Adrenal gland (tissue), 12 donors: Measurements from ENCODE around the gene CSNK1G3. TPM values are rescaled to one million over a fixed set of nuclear protein-coding genes. Genes with fewer than 3 reads are reported as not detected.

Experiments used
- DNase-seq, 7 donors: peaks; one replicate each; pipeline ENCODE4 v3.0.0-alpha.2; 2019 to 2020
- H3K27ac ChIP-seq, 5 donors: fragments of 200-600 bp; sonication (generic) in 4 of 5; 1 replicate in 3 of 5; 2 replicates in 2 of 5; pipeline versions ENCODE4 v1.5.1 to v1.8.0; 2016 to 2020; ENCODE audit warnings: mild to moderate bottlenecking in 1 of 5
- H3K27me3 ChIP-seq: fragments of 200-600 bp; 2 replicates; pipeline ENCODE4 v1.8.0; 2021
- H3K36me3 ChIP-seq, 2 donors: fragments of 200-600 bp; replicated peaks in 1 of 2; 1 replicate in 1 of 2; 2 replicates in 1 of 2; pipeline versions ENCODE4 v1.5.1 to v1.8.0; 2018 to 2022
- H3K4me1 ChIP-seq, 2 donors: fragments of 200-600 bp; replicated peaks in 1 of 2; 1 replicate in 1 of 2; 2 replicates in 1 of 2; pipeline versions ENCODE4 v1.5.1 to v1.8.0; 2018 to 2021
- H3K4me3 ChIP-seq, 4 donors: fragments of 200-600 bp; sonication (generic) in 3 of 4; one replicate each; pipeline ENCODE4 v1.5.1; 2016 to 2018
- H3K9me3 ChIP-seq, 3 donors: fragments of 200-600 bp; sonication (generic) in 1 of 3; replicated peaks in 1 of 3; 1 replicate in 2 of 3; 2 replicates in 1 of 3; pipeline versions ENCODE4 v1.5.1 to v1.8.0; 2016 to 2021
- CTCF ChIP-seq, 6 experiments: fragments of 450-650 bp in 4 of 6; fragments of 200-600 bp in 2 of 6; sonication (generic) in 1 of 6; IDR thresholded peaks; 1 replicate in 5 of 6; 2 replicates in 1 of 6; pipeline versions ENCODE4 v1.5.1 to v1.8.0; 2016 to 2021; ENCODE audit warnings: antibody characterized with exemption in 6 of 6, mild to moderate bottlenecking in 2 of 6, moderate library complexity in 1 of 6
- POLR2A ChIP-seq, 2 donors: fragments of 450-650 bp; IDR thresholded peaks; one replicate each; pipeline ENCODE4 v1.6.1; 2017; ENCODE audit warnings: antibody characterized with exemption in 2 of 2, mild to moderate bottlenecking in 2 of 2, moderate library complexity in 1 of 2
- WGBS, 4 donors: extraction: QIAGEN DNeasy Blood & Tissue Kit in 2 of 4; methylation state at CpG; one replicate each; pipeline versions ENCODE4 v1.1.5 to v1.1.7; 2013 to 2017; 5-methylcytosine and 5-hydroxymethylcytosine counted together
- intact Hi-C, 2 donors: fragments of 100-400 bp; cut with DNase I; formaldehyde crosslinking; loops; one replicate each; pipeline versions ENCODE4 v1.14.1 to v1.15.0; 2022 to 2023
- polyA plus RNA-seq, 3 donors: library from polyadenylated mRNA; stranded (reverse); fragments of 200-250 nt in 2 of 3; fragments of 350-450 nt in 1 of 3; fragmentation: Illumina TruSeq in 1 of 3; extraction: RNeasy Lipid Tissue Mini Kit (QIAGEN cat#74804) in 1 of 3; gene quantifications; one replicate each; pipeline ENCODE4 v1.2.3, GENCODE V29; 2013 to 2014
- total RNA-seq, 9 donors: library from RNA; depleted of rRNA in 4 of 9; stranded (reverse); fragments of >200 nt in 4 of 9; fragments of 120-200 nt in 1 of 9; fragmentation: NEBNext Ultra II Directional in 1 of 9; extraction: Animal tissue kit (Norgen Biotek cat#: 25700) in 1 of 9; gene quantifications; one replicate each; pipeline versions ENCODE4 v1.1.0 to v1.2.4, GENCODE V29; 2013 to 2023
- donor health status: healthy with polysubstance abuse.
- donor health status: Bipolar disorder and iron deficiency.
- donor health status: DM: yes; HTN: yes; CAD: no.
- donor health status: DM: no; HTN: no; CAD: no.
- donor health status: DM: no; HTN: no; CAD: no.
- donor health status: DM: yes; HTN: yes; CAD: no.

CSNK1G3 gene
- total and polyA plus RNA-seq, 12 donors = 7.3 to 36.2 (median 28.9) TPM

GRCh38 chr5:123645024-123645603 lies 133.1 kb downstream of the CSNK1G3 start:
- TF ChIP-seq CTCF (IDR thresholded peaks at IDR 0.05) (no peak), POLR2A (IDR thresholded peaks at IDR 0.05) (no peak)
- Histone ChIP-seq H3K36me3 (no peaks in the 10 kb centered on the region), H3K9me3 (no peaks in the 10 kb centered on the region), H3K4me1 (no peaks in the 10 kb centered on the region), H3K4me3 (no peak overlapping the region), H3K27me3 (no peaks in the 10 kb centered on the region), H3K27ac (no peak overlapping the region)
- 38 to 63% (median 43%) methylated on average over 1 of the region's 1 CpG for WGBS, 4 donors
- no peak for DNase-seq
- intact Hi-C loops = no loop called here

GRCh38 chr5:123647066-123647465 lies 135.1 kb downstream of the CSNK1G3 start:
- no peaks in the 10 kb centered on the region for H3K27me3 ChIP-seq
- H3K27ac ChIP-seq = no peak overlapping the region
- H3K4me1 ChIP-seq = no peaks in the 10 kb centered on the region
- no peak for DNase-seq
- no peaks in the 10 kb centered on the region for H3K9me3 ChIP-seq
- H3K4me3 ChIP-seq = no peak overlapping the region
- intact Hi-C loops = no loop called here
- H3K36me3 ChIP-seq = no peaks in the 10 kb centered on the region
- 65 to 86% (median 68%) methylated on average over 1 of the region's 1 CpG for WGBS, 4 donors
- TF ChIP-seq POLR2A (IDR thresholded peaks at IDR 0.05) (no peak), CTCF (IDR thresholded peaks at IDR 0.05) (no peak)

GRCh38 chr5:123651234-123651633 lies 139.3 kb downstream of the CSNK1G3 start:
- 78 to 84% (median 79%) methylated on average over 4 of the region's 4 CpGs for WGBS, 4 donors
- TF ChIP-seq CTCF (IDR thresholded peaks at IDR 0.05) (no peak), POLR2A (IDR thresholded peaks at IDR 0.05) (no peak)
- Histone ChIP-seq H3K36me3 (no peaks in the 10 kb centered on the region), H3K9me3 (no peaks in the 10 kb centered on the region), H3K4me3 (no peak overlapping the region), H3K27me3 (no peaks in the 10 kb centered on the region), H3K27ac (no peak overlapping the region), H3K4me1 (no peaks in the 10 kb centered on the region)
- DNase-seq = no peak
- intact Hi-C loops = no loop called here

GRCh38 chr5:123659011-123659410 lies 147.0 kb downstream of the CSNK1G3 start:
- DNase-seq = no peak
- H3K36me3 ChIP-seq = no peaks in the 10 kb centered on the region
- H3K4me3 ChIP-seq = no peak overlapping the region
- no peaks in the 10 kb centered on the region for H3K4me1 ChIP-seq
- intact Hi-C loops = no loop called here
- TF ChIP-seq POLR2A (IDR thresholded peaks at IDR 0.05) = no peak
- TF ChIP-seq CTCF (IDR thresholded peaks at IDR 0.05) = no peak
- H3K9me3 ChIP-seq = no peaks in the 10 kb centered on the region
- H3K27ac ChIP-seq = no peak overlapping the region
- WGBS, 4 donors = 86 to 97% (median 92%) methylated on average over 2 of the region's 2 CpGs
- no peaks in the 10 kb centered on the region for H3K27me3 ChIP-seq
